HCT116 (cell line): ENCODE measurements around the gene PTPRO. TPM values are rescaled to one million over a fixed set of nuclear protein-coding genes. Genes with fewer than 3 reads are reported as not detected.

Experiments used
- ATAC-seq: fragments of 200-7000 bp; cut with Tn5 transposase; 2 replicates; pipeline ENCODE4 v1.9.1; 2020; ENCODE audit warnings: mild to moderate bottlenecking, moderate library complexity
- BruUV-seq: library from RNA; stranded (reverse); fragments of 400-500 nt; replicated peaks from 2 replicates; lab custom pipeline; 2021; lab: Mats Ljungman, UMichigan
- CTCF ChIA-PET: fragments of 300-600 bp; sonication (Branson Sonifier 250); formaldehyde crosslinking; loops from one replicate; lab custom pipeline; 2021; ENCODE audit warnings: antibody characterized with exemption; lab: Charles Lee
- POLR2A ChIA-PET: fragments of 300-600, 350-600 bp; sonication (Branson Sonifier 250); formaldehyde crosslinking; loops from one replicate; lab custom pipeline; 2021; ENCODE audit warnings: antibody characterized with exemption; lab: Charles Lee
- RAD21 ChIA-PET, 2 experiments: fragments of 300-600 bp; sonication (Branson Sonifier 250); formaldehyde crosslinking; loops; one replicate each; lab custom pipeline; 2023; ENCODE audit warnings: low total read pairs in 2 of 2; ENCODE audit not compliant: uncharacterized antibody in 2 of 2, unreplicated experiment in 2 of 2, low non-redundant PET in 1 of 2; lab: Charles Lee
- DNase-seq: peaks from one replicate; pipeline ENCODE4 v3.0.0-alpha.2; 2010; ENCODE audit warnings: low read depth, low spot score
- H2AFZ ChIP-seq: fragments of 200-600 bp; shearing (Covaris generic), sonication (generic); 2 replicates; pipeline ENCODE4 v1.6.1; 2017; ENCODE audit warnings: low read depth, mixed run types, mixed read lengths, antibody characterized with exemption, low read length; ENCODE audit not compliant: poor library complexity, severe bottlenecking
- H3K27ac ChIP-seq: 2 replicates; pipeline ENCODE4 v1.5.1; 2012; ENCODE audit warnings: low read depth, low read length
- H3K27me3 ChIP-seq: fragments of 200-600 bp; sonication (generic); 2 replicates; pipeline ENCODE4 v1.6.1; 2016; ENCODE audit warnings: mixed run types, low read length, mixed read lengths; ENCODE audit not compliant: insufficient read depth
- H3K36me3 ChIP-seq, 2 experiments: fragments of 200-500 bp in 1 of 2; fragments of 200-600 bp in 1 of 2; sonication (Bioruptor generic) in 1 of 2; sonication (generic) in 1 of 2; 2 replicates each; pipeline versions ENCODE4 v1.5.1 to v1.6.1; 2014 to 2016; ENCODE audit warnings: low read length in 2 of 2, inconsistent platforms in 1 of 2, mixed read lengths in 1 of 2, mixed run types in 1 of 2; ENCODE audit not compliant: insufficient read depth in 2 of 2, control insufficient read depth in 1 of 2
- H3K4me1 ChIP-seq, 2 experiments: fragments of 200-600 bp in 1 of 2; sonication (generic) in 1 of 2; 2 replicates each; pipeline versions ENCODE4 v1.5.1 to v1.6.1; 2012 to 2017; ENCODE audit warnings: low read length in 2 of 2, inconsistent platforms in 1 of 2, mild to moderate bottlenecking in 1 of 2, mixed read lengths in 1 of 2, mixed run types in 1 of 2, moderate library complexity in 1 of 2; ENCODE audit not compliant: insufficient read depth in 2 of 2, control insufficient read depth in 1 of 2
- H3K4me2 ChIP-seq: fragments of 200-600 bp; sonication (generic); 2 replicates; pipeline ENCODE4 v1.6.1; 2017; ENCODE audit warnings: mixed run types, low read length, mixed read lengths
- H3K4me3 ChIP-seq, 2 experiments: fragments of 200-600 bp in 1 of 2; sonication (generic) in 1 of 2; replicated peaks in 1 of 2; 2 replicates each; pipeline ENCODE4 v1.5.1; 2011 to 2016; ENCODE audit warnings: low read length in 2 of 2, control low read depth in 1 of 2, low read depth in 1 of 2, mild to moderate bottlenecking in 1 of 2, mixed read lengths in 1 of 2, mixed run types in 1 of 2
- H3K79me2 ChIP-seq: fragments of 200-600 bp; sonication (generic); 2 replicates; pipeline ENCODE4 v1.6.1; 2017; ENCODE audit warnings: mild to moderate bottlenecking, mixed run types, low read length, moderate library complexity, mixed read lengths; ENCODE audit not compliant: insufficient read depth
- H3K9ac ChIP-seq: fragments of 200-600 bp; sonication (generic); 2 replicates; pipeline ENCODE4 v1.6.1; 2016; ENCODE audit warnings: low read length, mixed read lengths
- H3K9me2 ChIP-seq: fragments of 200-600 bp; sonication (generic), shearing (Covaris generic); 2 replicates; pipeline ENCODE4 v1.6.1; 2017; ENCODE audit warnings: mixed run types, mild to moderate bottlenecking, moderate library complexity; ENCODE audit not compliant: insufficient read depth
- H3K9me3 ChIP-seq, 2 experiments: fragments of 200-500 bp in 1 of 2; fragments of 200-600 bp in 1 of 2; sonication (Bioruptor generic) in 1 of 2; sonication (generic) in 1 of 2; 2 replicates each; pipeline ENCODE4 v1.6.1; 2014 to 2017; ENCODE audit warnings: low read length in 2 of 2, mixed read lengths in 2 of 2, inconsistent platforms in 1 of 2, low read depth in 1 of 2, mild to moderate bottlenecking in 1 of 2, mixed run types in 1 of 2, moderate library complexity in 1 of 2; ENCODE audit not compliant: control insufficient read depth in 1 of 2, insufficient read depth in 1 of 2
- H4K20me1 ChIP-seq: fragments of 200-600 bp; sonication (generic), shearing (Covaris generic); 2 replicates; pipeline ENCODE4 v1.6.1; 2017; ENCODE audit warnings: mixed run types, mild to moderate bottlenecking, moderate library complexity; ENCODE audit not compliant: insufficient read depth
- CEBPB ChIP-seq: IDR thresholded peaks from 2 replicates; pipeline ENCODE4 v1.6.1; 2012; ENCODE audit warnings: low read depth
- EZH2 ChIP-seq: fragments of 200-600 bp; sonication (generic); IDR thresholded peaks from 2 replicates; pipeline ENCODE4 v1.6.1; 2017; ENCODE audit warnings: antibody characterized with exemption, mixed run types
- EZH2phosphoT487 ChIP-seq: fragments of 200-600 bp; IDR thresholded peaks from 2 replicates; pipeline ENCODE4 v1.6.1; 2018; ENCODE audit warnings: antibody characterized with exemption, borderline replicate concordance
- POLR2AphosphoS5 ChIP-seq: IDR thresholded peaks from 2 replicates; pipeline ENCODE4 v1.6.1; 2011; ENCODE audit warnings: mild to moderate bottlenecking, low read depth, low read length, moderate library complexity
- ZFX ChIP-seq: fragments of 450-650 bp; IDR thresholded peaks from 2 replicates; pipeline ENCODE4 v1.6.1; 2017
- ZNF274 ChIP-seq: fragments of 200-500 bp; sonication (Bioruptor generic); IDR thresholded peaks from 2 replicates; pipeline ENCODE4 v1.6.1; 2014; ENCODE audit warnings: mild to moderate bottlenecking, low read depth, low read length, inconsistent platforms
- intact Hi-C: fragments of 100-400 bp; cut with micrococcal nuclease; formaldehyde crosslinking; loops from 2 replicates; pipeline ENCODE4 v1.10.0; 2022
- total RNA-seq: library from RNA; stranded (reverse); gene quantifications from one replicate; pipeline ENCODE4 v1.2.1, GENCODE V29; 2021; ENCODE audit not compliant: unreplicated experiment
- TF ChIP-seq, protein P1 (sequence below): IDR thresholded peaks from 2 replicates; pipeline ENCODE4 v1.6.1; 2012

PTPRO gene
- total RNA-seq, 1 experiment from 2014 or later, result not detected

DNA sequence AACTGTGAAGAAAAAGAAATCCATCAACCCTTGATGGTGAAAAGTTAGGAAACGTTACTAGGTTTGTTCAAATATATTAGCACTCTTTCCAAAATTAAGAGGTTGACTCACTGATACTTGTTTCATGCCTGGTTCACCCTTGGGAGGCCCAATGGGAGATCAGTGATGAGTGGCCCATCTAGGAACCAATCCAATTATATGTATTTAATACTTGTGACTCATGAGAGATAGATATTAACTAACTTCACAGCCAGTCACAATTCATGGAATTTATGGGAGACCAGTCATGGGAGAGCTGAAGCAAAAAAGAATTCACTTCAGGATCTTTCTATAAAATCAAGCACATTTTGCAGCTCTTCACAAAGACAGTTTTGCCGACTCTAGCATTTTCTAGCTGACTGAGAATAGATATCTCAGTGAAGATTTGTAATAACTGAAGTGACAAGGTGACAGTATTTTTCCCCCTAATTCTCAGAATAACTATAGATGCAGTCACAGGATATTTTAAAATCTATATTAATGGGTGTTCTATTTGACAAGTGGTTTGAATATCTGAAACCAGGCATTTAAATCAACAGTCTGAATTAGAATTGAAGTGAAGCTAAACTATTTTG is 236.7 kb downstream of the PTPRO start:
- no TSS peak for BruUV-seq
- TF ChIP-seq EZH2, result no peak
- TF ChIP-seq, protein P1, sequence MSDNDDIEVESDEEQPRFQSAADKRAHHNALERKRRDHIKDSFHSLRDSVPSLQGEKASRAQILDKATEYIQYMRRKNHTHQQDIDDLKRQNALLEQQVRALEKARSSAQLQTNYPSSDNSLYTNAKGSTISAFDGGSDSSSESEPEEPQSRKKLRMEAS, result no peak
- Histone ChIP-seq H3K4me2 (no peak overlapping the region), H3K4me3 (no peak overlapping the region), H3K79me2 (no peaks in the 10 kb centered on the region), H3K9me2 (no peaks in the 10 kb centered on the region), H3K27ac (no peak overlapping the region), H3K9ac (no peak overlapping the region), H3K36me3 (no peaks in the 10 kb centered on the region), H3K9me3 (no peaks in the 10 kb centered on the region), H3K4me1 (no peaks in the 10 kb centered on the region), H4K20me1 (no peaks in the 10 kb centered on the region), H2AFZ (peak overlapping the region; percentile 60), H3K27me3 (no peaks in the 10 kb centered on the region)
- ATAC-seq (no peak), DNase-seq (no peak)
- CTCF ChIA-PET, result interaction anchor here (1.3 to 1.4 kb wide), 2 partner anchors 26 to 27 kb away, joined by 4 to 5 read pairs; no protein-coding TSS in a partner anchor
- intact Hi-C loops, result no loop called here
- POLR2A ChIA-PET, result no interaction called here
- RAD21 ChIA-PET, result no interaction called here

DNA sequence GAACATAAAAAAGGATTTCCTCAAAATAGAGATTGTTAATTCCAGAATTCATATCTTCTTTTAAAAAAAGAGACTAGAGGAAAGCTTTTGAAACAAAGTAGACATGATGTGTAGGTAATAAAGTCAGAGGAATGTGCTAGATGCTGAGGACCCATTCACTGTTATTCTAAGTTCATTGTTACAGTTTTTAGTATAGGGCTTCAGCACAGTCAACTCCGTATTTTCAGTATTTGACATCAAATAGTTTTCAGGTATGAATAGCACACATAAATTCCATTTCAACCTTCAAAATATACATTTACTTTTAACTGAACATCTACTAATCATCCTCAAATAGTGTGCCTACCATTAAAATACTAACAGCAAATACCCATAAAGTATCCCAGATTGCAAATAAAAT is 239.1 kb downstream of the PTPRO start:
- no peak for TF ChIP-seq CEBPB
- TF ChIP-seq ZNF274, result no peak
- no peak for TF ChIP-seq POLR2AphosphoS5
- TF ChIP-seq ZFX, result no peak
- no peak for TF ChIP-seq EZH2phosphoT487
- Histone ChIP-seq H3K4me2 (no peak overlapping the region), H3K4me1 (no peaks in the 10 kb centered on the region), H3K9me3 (no peaks in the 10 kb centered on the region), H2AFZ (no peak overlapping the region), H3K9ac (no peak overlapping the region), H3K27ac (no peak overlapping the region), H4K20me1 (no peaks in the 10 kb centered on the region), H3K36me3 (no peaks in the 10 kb centered on the region), H3K4me3 (no peak overlapping the region), H3K27me3 (no peaks in the 10 kb centered on the region), H3K79me2 (no peaks in the 10 kb centered on the region), H3K9me2 (no peaks in the 10 kb centered on the region)
- BruUV-seq, result no TSS peak
- DNase-seq (no peak), ATAC-seq (no peak)
- ChIA-PET CTCF (no interaction called here), RAD21 (no interaction called here), POLR2A (no interaction called here)
- intact Hi-C loops, result no loop called here
